ENCODE measurements around the gene MYOM3.

The MYOM3 gene

GRCh38 chr1:24114753-24115152 lies 2.8 kb upstream of the MYOM3 start:
- no peaks in the 10 kb centered on the region; the same call in 1 of the 2 replicates for H3K4me1 ChIP-seq (ENCODE audit: insufficient read depth, low read length)
- H3K36me3 ChIP-seq (ENCODE audit: insufficient read depth, low read length): no peaks in the 10 kb centered on the region
- no peak overlapping the region for H3K9ac ChIP-seq (ENCODE audit: low read depth, low read length)
- H3K9me3 ChIP-seq (ENCODE audit: control insufficient read depth, insufficient read depth, low read length): no peaks in the 10 kb centered on the region

GRCh38 chr1:24113641-24114033 lies 1.7 kb upstream of the MYOM3 start:
- no peaks in the 10 kb centered on the region; the same call in 1 of the 2 replicates for H3K4me1 ChIP-seq (ENCODE audit: insufficient read depth, low read length)
- no peaks in the 10 kb centered on the region for H3K36me3 ChIP-seq (ENCODE audit: insufficient read depth, low read length)
- no peak overlapping the region for H3K9ac ChIP-seq (ENCODE audit: low read depth, low read length)

GRCh38 chr1:24111262-24111995 lies 506 bp downstream of the MYOM3 start:
- no peak overlapping the region for H3K9ac ChIP-seq (ENCODE audit: low read depth, low read length)
- H3K36me3 ChIP-seq (ENCODE audit: insufficient read depth, low read length): no peaks in the 10 kb centered on the region
- no peaks in the 10 kb centered on the region for H3K9me3 ChIP-seq (ENCODE audit: control insufficient read depth, insufficient read depth, low read length)
- peaks cover 11% of the 10 kb centered on the region for H3K4me1 ChIP-seq (ENCODE audit: insufficient read depth, low read length)

More at GRCh38 chr1:24113641-24114033, 1.7 kb upstream of the MYOM3 start:
- H3K9me3 ChIP-seq (ENCODE audit: control insufficient read depth, insufficient read depth, low read length): no peaks in the 10 kb centered on the region

GRCh38 chr1:24110642-24111261 lies 1.2 kb downstream of the MYOM3 start:
- H3K36me3 ChIP-seq (ENCODE audit: insufficient read depth, low read length): no peaks in the 10 kb centered on the region
- peaks cover 11% of the 10 kb centered on the region for H3K4me1 ChIP-seq (ENCODE audit: insufficient read depth, low read length)
- H3K9ac ChIP-seq (ENCODE audit: low read depth, low read length): no peak overlapping the region
- no peaks in the 10 kb centered on the region for H3K9me3 ChIP-seq (ENCODE audit: control insufficient read depth, insufficient read depth, low read length)

- H3K4me1 ChIP-seq (ENCODE audit: insufficient read depth, low read length): peaks cover 11% of the 10 kb centered on the region
- H3K36me3 ChIP-seq (ENCODE audit: insufficient read depth, low read length): no peaks in the 10 kb centered on the region
- H3K9ac ChIP-seq (ENCODE audit: low read depth, low read length): no peak overlapping the region
- H3K9me3 ChIP-seq (ENCODE audit: control insufficient read depth, insufficient read depth, low read length): no peaks in the 10 kb centered on the region
These were observed 2.1 kb downstream of the MYOM3 start for GRCh38 chr1:24109686-24110475.

GRCh38 chr1:24109166-24109483 lies 2.8 kb downstream of the MYOM3 start:
- peaks cover 11% of the 10 kb centered on the region for H3K4me1 ChIP-seq (ENCODE audit: insufficient read depth, low read length)
- H3K9ac ChIP-seq (ENCODE audit: low read depth, low read length): no peak overlapping the region
- no peaks in the 10 kb centered on the region for H3K9me3 ChIP-seq (ENCODE audit: control insufficient read depth, insufficient read depth, low read length)
- H3K36me3 ChIP-seq (ENCODE audit: insufficient read depth, low read length): no peaks in the 10 kb centered on the region

- Histone ChIP-seq H3K9me3 (ENCODE audit: control insufficient read depth, insufficient read depth, low read length) (no peaks in the 10 kb centered on the region), H3K36me3 (ENCODE audit: insufficient read depth, low read length) (no peaks in the 10 kb centered on the region), H3K4me1 (ENCODE audit: insufficient read depth, low read length) (peaks cover 11% of the 10 kb centered on the region), H3K9ac (ENCODE audit: low read depth, low read length) (no peak overlapping the region)
These were observed 3.4 kb downstream of the MYOM3 start for GRCh38 chr1:24108334-24109165.

GRCh38 chr1:24107462-24108138 lies 4.3 kb downstream of the MYOM3 start:
- no peaks in the 10 kb centered on the region for H3K36me3 ChIP-seq (ENCODE audit: insufficient read depth, low read length)
- H3K9ac ChIP-seq (ENCODE audit: low read depth, low read length): no peak overlapping the region
- H3K9me3 ChIP-seq (ENCODE audit: control insufficient read depth, insufficient read depth, low read length): no peaks in the 10 kb centered on the region
- H3K4me1 ChIP-seq (ENCODE audit: insufficient read depth, low read length): peaks cover 11% of the 10 kb centered on the region

- no peaks in the 10 kb centered on the region for H3K9me3 ChIP-seq (ENCODE audit: control insufficient read depth, insufficient read depth, low read length)
- no peaks in the 10 kb centered on the region for H3K36me3 ChIP-seq (ENCODE audit: insufficient read depth, low read length)
- no peak overlapping the region for H3K9ac ChIP-seq (ENCODE audit: low read depth, low read length)
- H3K4me1 ChIP-seq (ENCODE audit: insufficient read depth, low read length): peaks cover 11% of the 10 kb centered on the region
These were observed 6.4 kb downstream of the MYOM3 start for GRCh38 chr1:24105368-24106160.

- no peaks in the 10 kb centered on the region for H3K9me3 ChIP-seq (ENCODE audit: control insufficient read depth, insufficient read depth, low read length)
- H3K9ac ChIP-seq (ENCODE audit: low read depth, low read length): no peak overlapping the region
- H3K36me3 ChIP-seq (ENCODE audit: insufficient read depth, low read length): no peaks in the 10 kb centered on the region
These were observed 7.1 kb downstream of the MYOM3 start for GRCh38 chr1:24104854-24105253.

GRCh38 chr1:24103879-24104278 lies 8.1 kb downstream of the MYOM3 start:
- Histone ChIP-seq H3K9ac (ENCODE audit: low read depth, low read length) (no peak overlapping the region), H3K4me1 (ENCODE audit: insufficient read depth, low read length) (peaks cover 11% of the 10 kb centered on the region)

More at GRCh38 chr1:24104854-24105253, 7.1 kb downstream of the MYOM3 start:
- H3K4me1 ChIP-seq (ENCODE audit: insufficient read depth, low read length): peaks cover 11% of the 10 kb centered on the region

GRCh38 chr1:24103408-24103807 lies 8.5 kb downstream of the MYOM3 start:
- Histone ChIP-seq H3K9ac (ENCODE audit: low read depth, low read length) (no peak overlapping the region), H3K36me3 (ENCODE audit: insufficient read depth, low read length) (no peaks in the 10 kb centered on the region), H3K9me3 (ENCODE audit: control insufficient read depth, insufficient read depth, low read length) (no peaks in the 10 kb centered on the region), H3K4me1 (ENCODE audit: insufficient read depth, low read length) (peaks cover 11% of the 10 kb centered on the region)

More at GRCh38 chr1:24103879-24104278, 8.1 kb downstream of the MYOM3 start:
- Histone ChIP-seq H3K36me3 (ENCODE audit: insufficient read depth, low read length) (no peaks in the 10 kb centered on the region), H3K9me3 (ENCODE audit: control insufficient read depth, insufficient read depth, low read length) (no peaks in the 10 kb centered on the region)

- H3K9me3 ChIP-seq (ENCODE audit: control insufficient read depth, insufficient read depth, low read length): no peaks in the 10 kb centered on the region
- no peaks in the 10 kb centered on the region for H3K36me3 ChIP-seq (ENCODE audit: insufficient read depth, low read length)
- H3K9ac ChIP-seq (ENCODE audit: low read depth, low read length): no peak overlapping the region
- peaks cover 8% of the 10 kb centered on the region for H3K4me1 ChIP-seq (ENCODE audit: insufficient read depth, low read length)
These were observed 9.0 kb downstream of the MYOM3 start for GRCh38 chr1:24102961-24103360.

All from ES-I3 (cell line).